Measurements from ENCODE around the gene CASS4.

GRCh38 chr20:56423886-56424285 is 11.8 kb downstream of the CASS4 start:
- TF ChIP-seq CTCF (conservative IDR thresholded peaks at IDR 0.05 in 1 of 2, IDR thresholded peaks at IDR 0.05 in 1 of 2; ENCODE audit: low read depth in 1 of 2, low read length in 2 of 2) (no peak), EZH2 (IDR thresholded peaks at IDR 0.05; ENCODE audit: low read length, missing control alignments) (no peak)

Data from fibroblast of lung (primary cell).